Esophagus muscularis mucosa (tissue), 4 donors: Measurements from ENCODE around the gene NUDT16L1.

Experiments
- EP300 ChIP-seq: sonication (generic); formaldehyde crosslinking; IDR thresholded peaks from one replicate; pipeline ENCODE4 v1.6.1; 2017; ENCODE audit warnings: antibody characterized with exemption
- POLR2A ChIP-seq: fragments of 450-650 bp; IDR thresholded peaks from one replicate; pipeline ENCODE4 v1.6.1; 2017; ENCODE audit warnings: antibody characterized with exemption, moderate library complexity, mild to moderate bottlenecking, low read depth
- TF ChIP-seq, protein P1 (sequence below), 3 experiments: fragments of 200-600 bp in 2 of 3; fragments of 450-650 bp in 1 of 3; sonication (generic) in 2 of 3; IDR thresholded peaks; one replicate each; pipeline ENCODE4 v1.5.1; 2017 to 2019; ENCODE audit warnings: antibody characterized with exemption in 3 of 3, mild to moderate bottlenecking in 2 of 3, moderate library complexity in 1 of 3

DNA sequence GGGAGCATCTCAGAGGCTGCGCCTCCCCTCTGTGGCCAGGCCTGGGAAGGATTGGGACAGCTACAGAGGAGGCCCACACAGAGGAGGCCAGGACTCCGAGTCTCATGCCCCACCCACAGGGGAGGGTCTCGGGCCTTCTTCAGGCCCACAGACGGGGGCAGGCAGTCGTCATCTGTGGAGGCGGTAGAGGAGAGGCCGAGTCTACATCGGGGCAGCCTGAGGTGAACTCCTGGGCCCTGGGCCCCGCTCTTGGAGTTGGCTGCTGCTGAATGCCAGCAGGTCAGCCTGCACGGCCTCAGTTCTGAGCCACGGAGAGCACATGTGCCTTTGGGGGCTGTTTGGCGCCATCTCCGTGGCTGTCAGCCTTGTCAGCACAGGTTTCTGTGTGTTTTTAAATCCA lies 8.1 kb upstream of the NUDT16L1 start:
- TF ChIP-seq, protein P1, sequence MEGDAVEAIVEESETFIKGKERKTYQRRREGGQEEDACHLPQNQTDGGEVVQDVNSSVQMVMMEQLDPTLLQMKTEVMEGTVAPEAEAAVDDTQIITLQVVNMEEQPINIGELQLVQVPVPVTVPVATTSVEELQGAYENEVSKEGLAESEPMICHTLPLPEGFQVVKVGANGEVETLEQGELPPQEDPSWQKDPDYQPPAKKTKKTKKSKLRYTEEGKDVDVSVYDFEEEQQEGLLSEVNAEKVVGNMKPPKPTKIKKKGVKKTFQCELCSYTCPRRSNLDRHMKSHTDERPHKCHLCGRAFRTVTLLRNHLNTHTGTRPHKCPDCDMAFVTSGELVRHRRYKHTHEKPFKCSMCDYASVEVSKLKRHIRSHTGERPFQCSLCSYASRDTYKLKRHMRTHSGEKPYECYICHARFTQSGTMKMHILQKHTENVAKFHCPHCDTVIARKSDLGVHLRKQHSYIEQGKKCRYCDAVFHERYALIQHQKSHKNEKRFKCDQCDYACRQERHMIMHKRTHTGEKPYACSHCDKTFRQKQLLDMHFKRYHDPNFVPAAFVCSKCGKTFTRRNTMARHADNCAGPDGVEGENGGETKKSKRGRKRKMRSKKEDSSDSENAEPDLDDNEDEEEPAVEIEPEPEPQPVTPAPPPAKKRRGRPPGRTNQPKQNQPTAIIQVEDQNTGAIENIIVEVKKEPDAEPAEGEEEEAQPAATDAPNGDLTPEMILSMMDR (IDR thresholded peaks at IDR 0.05): no peak
- no peak for TF ChIP-seq POLR2A
- TF ChIP-seq EP300: no peak
